ENCODE data around the gene PSTPIP2. TPM values are rescaled to one million over a fixed set of nuclear protein-coding genes. Genes with fewer than 3 reads are reported as not detected.

The PSTPIP2 gene
- total and polyA plus RNA-seq, 2 of the 13 experiments (the other 11 are each of a cell fraction or from before 2014, with no cell fraction given) = 0.25 to 0.27 TPM

- TF ChIP-seq, protein P1, sequence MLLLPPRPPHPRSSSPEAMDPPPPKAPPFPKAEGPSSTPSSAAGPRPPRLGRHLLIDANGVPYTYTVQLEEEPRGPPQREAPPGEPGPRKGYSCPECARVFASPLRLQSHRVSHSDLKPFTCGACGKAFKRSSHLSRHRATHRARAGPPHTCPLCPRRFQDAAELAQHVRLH (CRISPR knock-in tag; IDR thresholded peaks at IDR 0.05; ENCODE audit: borderline replicate concordance, low read depth) = no peak
- TF ChIP-seq ARID5B (CRISPR knock-in tag; IDR thresholded peaks at IDR 0.05) (0 out of 2 replicates have a peak, but pooled peaks have one; percentile 8), JARID2 (CRISPR knock-in tag; IDR thresholded peaks at IDR 0.05; ENCODE audit: insufficient replicate concordance) (no peak)
- TF ChIP-seq, protein P2, sequence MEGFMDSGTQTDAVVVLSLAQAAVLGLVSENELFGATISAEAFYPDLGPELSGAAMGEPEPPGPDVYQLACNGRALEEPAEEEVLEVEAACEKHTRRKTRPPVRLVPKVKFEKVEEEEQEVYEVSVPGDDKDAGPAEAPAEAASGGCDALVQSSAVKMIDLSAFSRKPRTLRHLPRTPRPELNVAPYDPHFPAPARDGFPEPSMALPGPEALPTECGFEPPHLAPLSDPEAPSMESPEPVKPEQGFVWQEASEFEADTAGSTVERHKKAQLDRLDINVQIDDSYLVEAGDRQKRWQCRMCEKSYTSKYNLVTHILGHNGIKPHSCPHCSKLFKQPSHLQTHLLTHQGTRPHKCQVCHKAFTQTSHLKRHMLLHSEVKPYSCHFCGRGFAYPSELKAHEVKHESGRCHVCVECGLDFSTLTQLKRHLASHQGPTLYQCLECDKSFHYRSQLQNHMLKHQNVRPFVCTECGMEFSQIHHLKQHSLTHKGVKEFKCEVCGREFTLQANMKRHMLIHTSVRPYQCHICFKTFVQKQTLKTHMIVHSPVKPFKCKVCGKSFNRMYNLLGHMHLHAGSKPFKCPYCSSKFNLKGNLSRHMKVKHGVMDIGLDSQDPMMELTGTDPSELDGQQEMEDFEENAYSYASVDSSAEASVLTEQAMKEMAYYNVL (CRISPR knock-in tag; IDR thresholded peaks at IDR 0.05; ENCODE audit: borderline replicate concordance) = 0 out of 2 replicates have a peak, but pooled peaks have one; percentile 16
- TF ChIP-seq, protein P3, sequence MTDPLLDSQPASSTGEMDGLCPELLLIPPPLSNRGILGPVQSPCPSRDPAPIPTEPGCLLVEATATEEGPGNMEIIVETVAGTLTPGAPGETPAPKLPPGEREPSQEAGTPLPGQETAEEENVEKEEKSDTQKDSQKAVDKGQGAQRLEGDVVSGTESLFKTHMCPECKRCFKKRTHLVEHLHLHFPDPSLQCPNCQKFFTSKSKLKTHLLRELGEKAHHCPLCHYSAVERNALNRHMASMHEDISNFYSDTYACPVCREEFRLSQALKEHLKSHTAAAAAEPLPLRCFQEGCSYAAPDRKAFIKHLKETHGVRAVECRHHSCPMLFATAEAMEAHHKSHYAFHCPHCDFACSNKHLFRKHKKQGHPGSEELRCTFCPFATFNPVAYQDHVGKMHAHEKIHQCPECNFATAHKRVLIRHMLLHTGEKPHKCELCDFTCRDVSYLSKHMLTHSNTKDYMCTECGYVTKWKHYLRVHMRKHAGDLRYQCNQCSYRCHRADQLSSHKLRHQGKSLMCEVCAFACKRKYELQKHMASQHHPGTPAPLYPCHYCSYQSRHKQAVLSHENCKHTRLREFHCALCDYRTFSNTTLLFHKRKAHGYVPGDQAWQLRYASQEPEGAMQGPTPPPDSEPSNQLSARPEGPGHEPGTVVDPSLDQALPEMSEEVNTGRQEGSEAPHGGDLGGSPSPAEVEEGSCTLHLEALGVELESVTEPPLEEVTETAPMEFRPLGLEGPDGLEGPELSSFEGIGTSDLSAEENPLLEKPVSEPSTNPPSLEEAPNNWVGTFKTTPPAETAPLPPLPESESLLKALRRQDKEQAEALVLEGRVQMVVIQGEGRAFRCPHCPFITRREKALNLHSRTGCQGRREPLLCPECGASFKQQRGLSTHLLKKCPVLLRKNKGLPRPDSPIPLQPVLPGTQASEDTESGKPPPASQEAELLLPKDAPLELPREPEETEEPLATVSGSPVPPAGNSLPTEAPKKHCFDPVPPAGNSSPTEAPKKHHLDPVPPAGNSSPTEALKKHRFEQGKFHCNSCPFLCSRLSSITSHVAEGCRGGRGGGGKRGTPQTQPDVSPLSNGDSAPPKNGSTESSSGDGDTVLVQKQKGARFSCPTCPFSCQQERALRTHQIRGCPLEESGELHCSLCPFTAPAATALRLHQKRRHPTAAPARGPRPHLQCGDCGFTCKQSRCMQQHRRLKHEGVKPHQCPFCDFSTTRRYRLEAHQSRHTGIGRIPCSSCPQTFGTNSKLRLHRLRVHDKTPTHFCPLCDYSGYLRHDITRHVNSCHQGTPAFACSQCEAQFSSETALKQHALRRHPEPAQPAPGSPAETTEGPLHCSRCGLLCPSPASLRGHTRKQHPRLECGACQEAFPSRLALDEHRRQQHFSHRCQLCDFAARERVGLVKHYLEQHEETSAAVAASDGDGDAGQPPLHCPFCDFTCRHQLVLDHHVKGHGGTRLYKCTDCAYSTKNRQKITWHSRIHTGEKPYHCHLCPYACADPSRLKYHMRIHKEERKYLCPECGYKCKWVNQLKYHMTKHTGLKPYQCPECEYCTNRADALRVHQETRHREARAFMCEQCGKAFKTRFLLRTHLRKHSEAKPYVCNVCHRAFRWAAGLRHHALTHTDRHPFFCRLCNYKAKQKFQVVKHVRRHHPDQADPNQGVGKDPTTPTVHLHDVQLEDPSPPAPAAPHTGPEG (CRISPR knock-in tag; IDR thresholded peaks at IDR 0.05) = 0 out of 2 replicates have a peak, but pooled peaks have one; percentile 36
Measured at GRCh38 chr18:46104128-46104911, 32.3 kb upstream of the PSTPIP2 start, which contains the start of gene HAUS1 (continued).

Data from HepG2 (cell line).